ENCODE measurements around the gene KIZ. TPM values are rescaled to one million over a fixed set of nuclear protein-coding genes. Genes with fewer than 3 reads are reported as not detected.

KIZ gene
- total and polyA plus RNA-seq, 2 donors (not counting 1 experiment from before 2014, with no cell fraction given), result 19.7 to 40.4 TPM

DNA sequence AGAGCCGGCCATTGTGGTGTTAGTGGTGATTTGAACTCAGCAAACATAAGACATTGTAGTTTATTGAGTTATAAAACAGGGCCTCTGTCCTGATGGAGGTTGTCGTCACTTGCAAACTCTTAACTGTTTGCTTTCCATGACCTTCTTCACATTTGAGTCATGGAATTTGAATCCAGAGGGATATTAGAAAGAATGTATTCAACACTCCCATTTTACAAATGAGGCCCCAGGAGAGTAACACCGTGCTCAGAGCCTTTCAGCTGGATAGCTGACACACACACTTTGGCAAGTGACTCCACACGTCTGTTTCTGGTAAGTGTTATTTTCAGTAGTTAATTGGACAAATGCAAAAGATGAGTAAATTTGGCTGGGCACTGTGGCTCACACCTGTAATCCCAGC, 104.8 kb downstream of the KIZ start:
- no peaks in the 10 kb centered on the region for H3K9me3 Mint-ChIP-seq (ENCODE audit: insufficient read depth)
- Histone ChIP-seq H3K4me1 (ENCODE audit: control insufficient read depth in 2 of 2, insufficient read depth in 2 of 2, low read length in 2 of 2) (peaks cover 7 to 8% of the 10 kb centered on the region in 2 donors), H3K27ac (ENCODE audit: low read length in 2 of 2) (no peak overlapping the region), H4K20me1 (ENCODE audit: control insufficient read depth, insufficient read depth, low read length, poor library complexity, severe bottlenecking) (no peaks in the 10 kb centered on the region), H3K36me3 (replicated peaks in 1 of 2; ENCODE audit: control extremely low read depth in 1 of 2, control insufficient read depth in 1 of 2, extremely low read depth in 1 of 2, insufficient read depth in 2 of 2, low read length in 1 of 2) (peaks cover 0 to 13% of the 10 kb centered on the region in 2 experiments), H3K4me3 (ENCODE audit: control extremely low read depth in 1 of 5, extremely low read depth in 1 of 5, insufficient read depth in 1 of 5, low read depth in 2 of 5, low read length in 4 of 5) (no peak overlapping the region), H3K9ac (ENCODE audit: low read length) (no peak overlapping the region), H3K79me2 (ENCODE audit: control insufficient read depth, insufficient read depth, low read length) (no peaks in the 10 kb centered on the region), H2AFZ (ENCODE audit: insufficient read depth, low read depth, low read length, poor library complexity, severe bottlenecking) (no peak overlapping the region), H3K9me3 (ENCODE audit: control extremely low read depth in 1 of 3, control insufficient read depth in 2 of 3, insufficient read depth in 1 of 3, low read length in 2 of 3) (no peaks in the 10 kb centered on the region), H3K4me2 (replicated peaks; ENCODE audit: low read depth, low read length, poor library complexity, severe bottlenecking) (no peak overlapping the region), H3K27me3 (replicated peaks in 1 of 4; ENCODE audit: control extremely low read depth in 1 of 4, control insufficient read depth in 3 of 4, insufficient read depth in 4 of 4, low read length in 3 of 4) (no peaks in the 10 kb centered on the region)
- CTCF ChIA-PET, result interaction anchor here (1.3 kb wide), 1 partner anchor 274 kb away, joined by 5 read pairs; no protein-coding TSS in a partner anchor
- DNase-seq (no peak), ATAC-seq (ENCODE audit: low read depth) (no peak)
- no CpG with 5 or more reads among the region's 4 CpGs for WGBS (ENCODE audit: insufficient coverage)
- no peak overlapping the region for H3K4me3 Mint-ChIP-seq
- intact Hi-C loops (cut with micrococcal nuclease), result loop anchor here (10.0 kb wide), 2 partner anchors 114 to 366 kb away; no protein-coding TSS in a partner anchor
- TF ChIP-seq, protein P1, sequence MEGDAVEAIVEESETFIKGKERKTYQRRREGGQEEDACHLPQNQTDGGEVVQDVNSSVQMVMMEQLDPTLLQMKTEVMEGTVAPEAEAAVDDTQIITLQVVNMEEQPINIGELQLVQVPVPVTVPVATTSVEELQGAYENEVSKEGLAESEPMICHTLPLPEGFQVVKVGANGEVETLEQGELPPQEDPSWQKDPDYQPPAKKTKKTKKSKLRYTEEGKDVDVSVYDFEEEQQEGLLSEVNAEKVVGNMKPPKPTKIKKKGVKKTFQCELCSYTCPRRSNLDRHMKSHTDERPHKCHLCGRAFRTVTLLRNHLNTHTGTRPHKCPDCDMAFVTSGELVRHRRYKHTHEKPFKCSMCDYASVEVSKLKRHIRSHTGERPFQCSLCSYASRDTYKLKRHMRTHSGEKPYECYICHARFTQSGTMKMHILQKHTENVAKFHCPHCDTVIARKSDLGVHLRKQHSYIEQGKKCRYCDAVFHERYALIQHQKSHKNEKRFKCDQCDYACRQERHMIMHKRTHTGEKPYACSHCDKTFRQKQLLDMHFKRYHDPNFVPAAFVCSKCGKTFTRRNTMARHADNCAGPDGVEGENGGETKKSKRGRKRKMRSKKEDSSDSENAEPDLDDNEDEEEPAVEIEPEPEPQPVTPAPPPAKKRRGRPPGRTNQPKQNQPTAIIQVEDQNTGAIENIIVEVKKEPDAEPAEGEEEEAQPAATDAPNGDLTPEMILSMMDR (IDR thresholded peaks at IDR 0.05), result no peak
- TF ChIP-seq EZH2 (IDR thresholded peaks at IDR 0.05; ENCODE audit: borderline replicate concordance, insufficient read depth, low read depth, low read length, poor library complexity, severe bottlenecking), result no peak
- POLR2A ChIA-PET, result no interaction called here
- H3K27ac Mint-ChIP-seq, result no peak overlapping the region
- peaks cover 7% of the 10 kb centered on the region for H3K4me1 Mint-ChIP-seq
- H3K27me3 Mint-ChIP-seq, result no peaks in the 10 kb centered on the region

DNA sequence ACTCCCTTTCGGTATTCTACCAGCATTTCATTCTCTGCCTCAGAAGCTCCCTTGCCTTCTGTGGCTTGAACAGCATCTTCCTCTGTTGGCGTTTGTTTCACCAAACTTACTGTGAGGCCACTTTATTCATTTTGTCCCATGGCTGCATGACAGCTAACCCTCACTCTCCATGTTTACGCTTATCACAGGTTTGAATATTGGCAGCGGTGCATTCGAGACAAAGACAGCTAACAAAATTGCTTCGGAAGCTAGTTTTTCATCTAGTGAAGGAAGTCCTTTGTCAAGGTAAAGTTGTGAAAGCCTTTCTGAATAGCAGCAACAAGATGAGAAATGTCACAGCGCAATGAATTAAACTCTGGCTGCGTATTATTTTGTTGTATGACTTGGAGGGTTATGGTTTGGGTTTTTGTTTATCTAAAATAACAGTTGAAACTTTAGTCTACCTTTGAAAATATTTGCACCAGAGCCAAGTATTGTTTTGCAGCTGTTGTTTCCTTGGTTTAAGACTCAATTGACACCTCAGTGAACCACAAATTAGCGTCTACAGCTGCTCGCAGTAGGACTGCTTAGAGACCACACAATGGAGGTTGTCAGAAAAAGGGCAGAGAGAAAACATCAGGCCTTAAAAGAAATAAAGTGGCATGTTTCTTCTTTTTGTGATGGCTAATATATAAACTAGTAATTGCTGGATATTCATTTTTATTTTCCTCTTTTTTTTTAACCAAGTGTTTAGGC, 106.8 kb downstream of the KIZ start:
- CTCF ChIA-PET, result interaction anchor here (0.5 to 1.8 kb wide), 4 partner anchors 14 to 368 kb away, joined by 3 to 6 read pairs (median 4); no protein-coding TSS in a partner anchor
- no peak overlapping the region for H3K4me2 ChIP-seq (replicated peaks; ENCODE audit: low read depth, low read length, poor library complexity, severe bottlenecking)
- intact Hi-C loops (cut with micrococcal nuclease), result loop anchor here (10.0 kb wide), 2 partner anchors 112 to 368 kb away; no protein-coding TSS in a partner anchor

More for the DNA sequence above, 106.8 kb downstream of the KIZ start:
- POLR2A ChIA-PET, result no interaction called here
- H4K20me1 ChIP-seq (ENCODE audit: control insufficient read depth, insufficient read depth, low read length, poor library complexity, severe bottlenecking), result no peaks in the 10 kb centered on the region
- no peak overlapping the region for H3K4me3 ChIP-seq (ENCODE audit: control extremely low read depth in 1 of 5, extremely low read depth in 1 of 5, insufficient read depth in 1 of 5, low read depth in 2 of 5, low read length in 4 of 5)
- H2AFZ ChIP-seq (ENCODE audit: insufficient read depth, low read depth, low read length, poor library complexity, severe bottlenecking), result no peak overlapping the region
- no peak overlapping the region for H3K9ac ChIP-seq (ENCODE audit: low read length)
- H3K4me1 ChIP-seq (ENCODE audit: control insufficient read depth in 2 of 2, insufficient read depth in 2 of 2, low read length in 2 of 2), result peaks cover 8 to 9% of the 10 kb centered on the region in 2 donors
- H3K9me3 ChIP-seq (ENCODE audit: control extremely low read depth in 1 of 3, control insufficient read depth in 2 of 3, insufficient read depth in 1 of 3, low read length in 2 of 3), result no peaks in the 10 kb centered on the region
- Mint-ChIP-seq H3K4me1 (peaks cover 9% of the 10 kb centered on the region), H3K27me3 (no peaks in the 10 kb centered on the region), H3K27ac (no peak overlapping the region), H3K4me3 (no peak overlapping the region), H3K9me3 (ENCODE audit: insufficient read depth) (no peaks in the 10 kb centered on the region)
- TF ChIP-seq, protein P1 (IDR thresholded peaks at IDR 0.05), result no peak
- no peak for TF ChIP-seq EZH2 (IDR thresholded peaks at IDR 0.05; ENCODE audit: borderline replicate concordance, insufficient read depth, low read depth, low read length, poor library complexity, severe bottlenecking)
- ATAC-seq (ENCODE audit: low read depth) (no peak), DNase-seq (no peak)
- no peaks in the 10 kb centered on the region for H3K27me3 ChIP-seq (replicated peaks in 1 of 4; ENCODE audit: control extremely low read depth in 1 of 4, control insufficient read depth in 3 of 4, insufficient read depth in 4 of 4, low read length in 3 of 4)
- H3K36me3 ChIP-seq (replicated peaks in 1 of 2; ENCODE audit: control extremely low read depth in 1 of 2, control insufficient read depth in 1 of 2, extremely low read depth in 1 of 2, insufficient read depth in 2 of 2, low read length in 1 of 2), result peaks cover 0 to 13% of the 10 kb centered on the region in 2 experiments
- WGBS (ENCODE audit: insufficient coverage), result 98% methylated on average over 8 of the region's 10 CpGs
- H3K27ac ChIP-seq (ENCODE audit: low read length in 2 of 2), result no peak overlapping the region
- H3K79me2 ChIP-seq (ENCODE audit: control insufficient read depth, insufficient read depth, low read length), result no peaks in the 10 kb centered on the region
